HG03064 (cell line): ENCODE results near the gene ASNSD1.
"Not testable (repeated sequence)": the region's sequence is repeated elsewhere in the genome, so short reads cannot be mapped to it uniquely, and the experiment has no call there.

ENCODE experiments used
- ATAC-seq: cut with Tn5 transposase; IDR thresholded peaks from one replicate; pipeline ENCODE4 v1.9.1; 2021; ENCODE audit warnings: low read depth; ENCODE audit not compliant: unreplicated experiment

The ASNSD1 gene

DNA sequence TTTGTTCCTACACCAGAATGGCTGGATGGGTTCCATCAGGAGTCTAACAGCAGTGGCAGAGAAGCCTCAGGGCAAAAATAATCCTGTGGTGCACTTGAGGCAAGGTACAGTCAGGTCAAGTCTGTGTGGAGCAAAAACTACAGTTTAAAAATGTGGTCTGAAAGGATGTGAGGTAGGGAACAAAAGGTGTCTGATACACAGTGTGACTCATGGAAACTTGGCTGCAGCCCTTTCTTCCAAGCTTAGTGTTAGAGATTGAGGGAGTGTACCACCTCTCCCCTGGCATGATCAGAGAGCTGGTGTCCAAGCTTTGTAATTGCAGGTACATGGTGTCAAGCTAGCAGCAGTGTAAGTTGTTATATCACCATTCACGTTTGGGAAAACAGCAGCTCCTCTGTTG, 22.1 kb downstream of the ASNSD1 start:
- ATAC-seq: no peak

DNA sequence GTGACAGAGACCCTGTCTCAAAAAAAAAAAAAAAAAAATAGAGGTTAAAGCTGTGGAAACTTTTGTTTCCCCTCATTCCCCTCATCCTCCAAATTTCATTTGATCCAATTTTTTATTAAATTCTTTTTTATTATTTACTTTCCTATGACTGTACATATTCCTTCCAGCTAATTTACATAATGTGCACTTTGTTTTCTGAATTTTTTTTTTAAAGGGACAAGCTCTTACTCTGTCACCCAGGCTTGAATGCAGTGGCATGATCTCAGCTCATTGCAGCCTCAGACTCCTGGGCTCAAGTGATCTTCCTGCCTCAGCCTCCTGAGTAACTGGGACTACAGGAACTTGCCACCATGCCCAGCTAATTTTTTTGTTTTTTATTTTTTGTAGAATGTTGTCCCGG, 23.6 kb downstream of the ASNSD1 start:
- no peak for ATAC-seq

DNA sequence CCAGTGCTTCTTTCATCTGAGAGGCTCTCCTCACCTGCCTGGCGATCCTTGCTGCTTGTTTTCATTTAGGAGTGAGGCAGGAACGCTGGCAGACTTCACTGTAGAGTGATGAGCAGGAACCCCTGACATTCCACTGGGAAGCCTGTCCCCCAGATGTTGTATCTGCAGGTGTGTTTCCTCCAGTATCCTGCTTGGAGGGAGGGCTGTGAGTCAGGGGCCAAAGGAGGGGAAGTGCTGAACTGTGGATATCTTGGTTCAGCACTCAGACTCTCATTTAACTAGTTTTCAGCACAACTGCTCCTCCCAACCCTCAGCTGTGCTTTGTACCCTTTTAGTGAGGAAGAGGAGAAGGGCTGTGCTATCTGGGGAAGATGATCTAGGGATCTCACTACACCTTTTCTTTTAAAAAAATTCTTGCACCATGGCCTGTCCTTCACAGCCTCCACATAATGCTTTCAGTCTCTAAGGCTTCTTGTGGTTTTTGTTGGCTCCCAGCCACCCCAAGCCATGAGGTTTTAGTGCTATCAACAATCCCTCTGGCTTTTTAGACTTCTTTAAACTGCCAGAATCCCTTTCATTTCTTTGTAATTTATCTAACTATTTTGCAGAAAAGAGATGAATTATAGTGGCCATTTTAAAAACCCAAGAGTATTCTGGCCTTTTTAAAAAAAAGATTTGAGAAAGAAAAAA, 24.4 kb downstream of the ASNSD1 start:
- ATAC-seq: no peak

DNA sequence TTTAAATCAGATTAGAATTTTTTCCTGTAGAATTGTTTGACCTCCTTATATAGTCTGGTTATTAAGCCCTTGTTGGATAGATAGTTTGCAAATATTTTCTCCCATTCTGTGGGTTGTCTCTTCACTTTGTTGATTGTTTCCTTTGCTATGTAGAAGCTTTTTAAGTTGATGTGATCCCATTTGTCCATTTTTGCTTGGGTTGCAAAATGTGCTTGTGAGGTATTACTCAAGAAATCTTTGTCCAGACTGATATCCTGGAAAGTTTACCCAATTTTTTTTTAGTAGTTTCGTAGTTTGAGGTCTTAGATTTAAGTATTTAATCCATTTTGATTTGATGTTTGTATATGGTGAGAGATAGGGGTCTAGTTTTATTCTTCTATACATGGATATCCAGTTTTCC, 26.5 kb downstream of the ASNSD1 start:
- ATAC-seq: not testable (repeated sequence)

DNA sequence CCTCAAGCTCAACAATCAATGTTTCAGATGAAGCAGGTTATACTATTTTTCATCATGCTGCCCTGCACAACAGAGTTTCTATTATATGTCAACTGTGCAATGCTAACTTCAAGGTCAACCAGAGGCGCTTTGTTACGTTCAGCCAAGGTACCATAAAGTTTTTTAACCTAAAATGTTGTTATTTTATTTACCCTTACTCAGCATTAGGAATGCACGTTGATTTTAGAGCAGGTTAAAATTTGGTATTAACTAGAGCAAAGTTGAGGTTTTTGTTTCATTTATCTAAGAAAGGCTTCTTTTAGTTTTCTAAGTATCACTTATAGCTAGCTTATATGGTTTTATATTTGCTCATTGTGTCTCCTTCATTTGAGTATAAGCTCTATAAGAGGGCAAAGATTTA, 35.0 kb downstream of the ASNSD1 start:
- no peak for ATAC-seq

DNA sequence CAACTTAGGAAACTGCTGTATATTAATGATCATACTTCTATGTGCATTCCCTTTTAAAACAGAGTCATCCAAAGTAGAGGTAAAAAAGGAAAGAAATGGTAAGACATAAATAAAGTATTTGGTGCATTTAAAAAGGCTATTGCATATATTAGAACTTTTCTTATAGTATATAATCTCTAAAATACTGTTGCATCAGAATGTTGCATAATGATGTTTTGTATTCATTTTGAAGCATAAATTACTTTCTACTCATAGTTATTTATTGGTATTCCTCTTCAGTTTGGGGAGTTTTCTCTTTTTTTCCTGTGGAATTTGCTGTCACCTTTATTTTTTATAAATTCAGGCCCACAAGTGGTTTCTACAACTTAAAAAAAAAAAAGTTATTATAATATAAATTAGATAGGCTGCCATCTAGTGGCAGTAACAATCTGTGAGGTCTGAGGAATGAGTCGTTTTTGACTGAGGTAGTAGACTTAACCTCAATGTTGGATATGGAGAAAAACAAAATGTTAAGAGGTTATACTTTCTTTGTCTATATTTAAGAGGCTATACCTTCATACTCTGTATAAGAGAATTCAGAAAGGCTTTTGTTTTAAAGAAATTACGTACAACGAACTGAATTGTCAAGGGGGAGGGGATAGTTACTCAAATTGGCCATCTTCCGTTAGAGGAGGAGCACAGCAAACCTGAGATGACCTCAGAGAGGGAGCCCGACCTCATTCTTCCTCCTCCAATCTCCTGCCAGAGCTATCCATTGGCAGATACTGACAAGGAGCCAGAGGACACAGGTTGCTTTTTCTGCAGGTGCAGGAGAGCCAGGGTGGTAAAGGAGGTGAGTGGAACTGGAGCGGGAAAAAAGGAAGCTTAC, 37.0 kb downstream of the ASNSD1 start:
- no peak for ATAC-seq

DNA sequence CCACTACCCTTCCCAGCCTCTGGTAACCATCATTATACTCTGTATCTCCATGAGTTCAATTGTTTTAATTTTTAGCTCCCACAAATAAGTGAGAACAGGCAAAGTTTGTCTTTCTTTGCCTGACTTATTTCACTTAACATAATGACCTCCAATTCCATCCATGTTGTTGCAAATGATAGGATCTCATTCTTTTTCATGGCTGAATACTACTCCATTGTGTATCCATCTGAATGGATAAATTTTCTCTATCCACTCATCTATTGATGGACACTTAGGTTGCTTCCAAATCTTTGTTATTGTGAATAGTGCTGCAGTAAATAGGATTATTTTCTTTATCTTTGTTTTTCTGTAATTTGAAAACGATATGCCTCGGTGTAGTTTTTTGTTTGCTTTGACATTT, 39.4 kb downstream of the ASNSD1 start:
- ATAC-seq: no peak

DNA sequence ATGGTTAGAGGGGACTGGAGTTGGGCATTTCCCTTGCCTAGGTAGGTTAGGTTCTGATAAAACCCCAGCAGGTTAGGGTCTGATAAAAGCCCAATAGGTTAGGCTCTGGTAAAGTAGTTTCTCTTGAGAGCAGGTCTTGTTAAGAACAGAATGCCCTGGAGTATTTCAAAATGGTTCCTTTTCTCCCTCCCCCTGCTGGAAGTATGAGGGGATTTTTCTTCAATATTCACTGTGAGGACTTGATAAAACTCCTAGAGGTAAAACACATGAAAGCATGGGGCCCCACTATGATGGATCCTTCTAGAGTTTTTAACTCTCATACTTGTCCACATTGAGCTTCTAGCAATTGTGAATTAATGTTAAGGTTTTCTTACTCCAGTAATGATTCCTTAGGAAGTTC, 40.8 kb downstream of the ASNSD1 start:
- no peak for ATAC-seq

DNA sequence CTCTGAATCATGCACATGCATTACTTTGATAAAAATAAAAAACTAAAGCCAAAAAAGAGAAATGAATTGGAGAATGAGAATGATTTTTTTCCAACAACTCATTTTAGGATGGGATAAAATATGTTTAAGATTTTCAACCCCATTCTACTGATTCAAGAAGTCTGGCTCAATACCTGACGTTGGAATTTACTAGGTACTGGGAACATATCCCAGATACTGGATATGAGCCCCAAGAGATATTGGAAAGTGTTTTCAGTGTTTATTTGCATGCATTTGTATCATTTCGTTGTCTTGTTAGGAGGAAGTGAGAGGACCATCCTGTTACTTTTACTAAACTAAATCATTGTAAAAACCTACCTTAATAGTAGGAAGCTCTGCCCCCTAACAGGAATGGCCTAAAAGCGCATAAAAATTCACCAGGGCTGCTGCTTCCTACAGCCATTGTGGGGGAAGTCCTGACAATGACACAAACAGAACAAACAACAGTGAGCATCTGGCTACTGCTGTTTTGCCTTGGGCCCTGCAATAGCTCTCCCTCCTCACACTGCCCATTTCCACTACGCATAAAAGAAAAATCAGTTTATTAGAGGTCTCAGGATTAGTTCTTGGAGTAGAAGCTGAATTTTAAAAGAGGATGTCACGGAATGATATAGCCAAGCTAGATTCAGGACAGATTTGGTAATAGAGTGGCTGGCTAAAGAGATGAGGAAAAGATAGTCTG, 48.4 kb downstream of the ASNSD1 start:
- no peak for ATAC-seq

DNA sequence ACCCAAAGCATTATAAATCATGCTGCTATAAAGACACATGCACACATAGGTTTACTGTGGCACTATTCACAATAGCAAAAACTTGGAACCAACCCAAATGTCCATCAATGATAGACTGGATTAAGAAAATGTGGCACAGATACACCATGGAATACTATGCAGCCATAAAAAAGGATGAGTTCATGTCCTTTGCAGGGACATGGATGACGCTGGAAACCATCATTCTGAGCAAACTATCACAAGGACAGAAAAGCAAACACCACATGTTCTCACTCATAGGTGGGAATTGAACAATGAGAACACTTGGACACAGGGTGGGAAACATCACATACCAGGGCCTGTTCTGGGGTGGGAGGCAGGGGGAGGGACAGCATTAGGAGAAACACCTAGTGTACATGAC, 56.3 kb downstream of the ASNSD1 start:
- not testable (repeated sequence) for ATAC-seq

DNA sequence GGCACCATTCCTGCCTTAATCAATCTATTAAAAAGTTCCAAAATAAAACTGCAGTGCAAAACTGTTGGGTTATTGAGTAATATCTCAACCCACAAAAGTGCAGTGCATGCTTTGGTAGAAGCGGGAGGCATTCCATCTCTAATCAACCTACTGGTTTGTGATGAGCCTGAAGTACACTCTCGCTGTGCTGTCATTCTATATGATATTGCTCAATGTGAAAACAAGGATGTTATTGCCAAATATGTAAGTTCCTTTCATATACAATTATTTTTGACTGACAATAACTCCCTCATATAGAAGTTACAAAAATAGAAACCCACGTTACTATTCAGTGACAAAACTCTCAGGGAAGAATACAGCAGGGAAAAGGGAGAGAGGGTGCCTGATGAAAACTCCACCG, 58.3 kb downstream of the ASNSD1 start:
- no peak for ATAC-seq
